Right ventricle myocardium superior (tissue), 1 donor: ENCODE data around the gene IL17REL. TPM values are rescaled to one million over a fixed set of nuclear protein-coding genes. Genes with fewer than 3 reads are reported as not detected.

ENCODE experiments used
- ATAC-seq: fragments of 200-7000 bp; cut with Tn5 transposase; one replicate; pipeline ENCODE4 v1.9.1; 2020; ENCODE audit warnings: mild to moderate bottlenecking; ENCODE audit not compliant: poor library complexity
- DNase-seq: peaks from one replicate; pipeline ENCODE4 v3.0.0-alpha.2; 2020
- intact Hi-C: fragments of 100-400 bp; cut with DNase I; formaldehyde crosslinking; loops from one replicate; pipeline ENCODE4 v1.11.2; 2022
- total RNA-seq: library from RNA; stranded (reverse); fragmentation: NEBNext Ultra II Directional; extraction: Animal tissue kit (Norgen Biotek cat#: 25700); gene quantifications from one replicate; pipeline ENCODE4 v1.2.1, GENCODE V29; 2021
- donor health status: DM: no; HTN: yes; CAD: no; lungs with severe emphysema.

IL17REL gene
- total RNA-seq, 1 donor from 2014 or later = not detected

DNA sequence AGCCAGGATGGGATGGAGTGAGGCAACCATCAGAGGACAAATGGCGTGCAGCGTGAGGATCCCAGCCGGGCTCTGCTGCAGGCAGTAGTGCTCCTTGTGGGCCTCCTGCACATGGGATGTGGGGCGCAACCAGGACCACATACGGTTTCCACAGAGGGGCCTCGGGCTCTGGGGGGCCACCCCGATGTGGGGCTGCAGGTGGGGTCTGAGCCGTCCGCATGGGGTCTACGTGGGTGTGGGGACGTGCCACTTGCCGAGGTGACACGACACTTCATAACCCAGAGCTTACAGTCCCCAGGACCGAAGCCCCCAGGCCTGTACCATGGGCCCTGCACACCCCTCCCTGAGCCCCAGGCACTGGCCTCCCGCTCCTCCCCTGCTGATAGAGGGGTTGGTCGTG lies 34.8 kb upstream of the IL17REL start:
- no peak for ATAC-seq
- DNase-seq = peak; percentile 30
- intact Hi-C loops = no loop called here

- DNase-seq (peak; percentile 36), ATAC-seq (no peak)
- intact Hi-C loops = no loop called here
Measured at GRCh38 chr22:50046481-50047245, 34.1 kb upstream of the IL17REL start.

- DNase-seq (no peak), ATAC-seq (no peak)
- intact Hi-C loops = no loop called here
Measured at GRCh38 chr22:50046019-50046415, 33.5 kb upstream of the IL17REL start.

GRCh38 chr22:50045211-50046018 lies 32.9 kb upstream of the IL17REL start:
- ATAC-seq = no peak
- DNase-seq = no peak
- intact Hi-C loops = no loop called here

DNA sequence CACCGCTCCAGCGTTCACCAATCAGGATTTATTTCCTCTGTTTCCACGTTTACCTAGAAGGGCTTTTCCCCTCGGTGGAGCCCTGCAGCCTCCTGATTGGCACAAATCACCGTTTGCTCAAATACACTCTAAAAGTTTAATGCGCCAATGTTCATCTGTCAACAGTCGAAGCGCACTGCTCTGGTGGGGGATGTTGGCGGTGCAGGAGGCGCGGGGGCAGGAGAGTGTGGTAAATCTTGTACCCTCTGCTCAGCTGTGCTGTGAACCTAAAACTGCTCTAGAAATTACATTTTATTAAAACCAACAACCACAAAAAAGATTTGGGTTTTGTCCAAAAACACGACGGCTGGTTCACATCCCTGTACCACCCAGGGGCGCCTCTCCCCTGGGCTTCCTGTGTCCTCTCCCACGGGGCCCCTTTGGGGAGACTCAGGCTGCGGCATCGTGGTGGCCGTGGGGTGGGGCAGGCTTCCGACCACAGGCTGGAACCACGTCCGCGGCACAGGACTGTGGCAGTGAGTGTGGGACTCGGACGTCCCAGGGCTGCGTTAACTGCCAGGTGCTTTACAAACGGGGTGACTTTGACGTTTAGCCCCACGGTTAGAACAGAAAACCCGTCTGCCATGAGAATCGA lies 32.0 kb upstream of the IL17REL start:
- no peak for DNase-seq
- intact Hi-C loops = no loop called here
- no peak for ATAC-seq

DNA sequence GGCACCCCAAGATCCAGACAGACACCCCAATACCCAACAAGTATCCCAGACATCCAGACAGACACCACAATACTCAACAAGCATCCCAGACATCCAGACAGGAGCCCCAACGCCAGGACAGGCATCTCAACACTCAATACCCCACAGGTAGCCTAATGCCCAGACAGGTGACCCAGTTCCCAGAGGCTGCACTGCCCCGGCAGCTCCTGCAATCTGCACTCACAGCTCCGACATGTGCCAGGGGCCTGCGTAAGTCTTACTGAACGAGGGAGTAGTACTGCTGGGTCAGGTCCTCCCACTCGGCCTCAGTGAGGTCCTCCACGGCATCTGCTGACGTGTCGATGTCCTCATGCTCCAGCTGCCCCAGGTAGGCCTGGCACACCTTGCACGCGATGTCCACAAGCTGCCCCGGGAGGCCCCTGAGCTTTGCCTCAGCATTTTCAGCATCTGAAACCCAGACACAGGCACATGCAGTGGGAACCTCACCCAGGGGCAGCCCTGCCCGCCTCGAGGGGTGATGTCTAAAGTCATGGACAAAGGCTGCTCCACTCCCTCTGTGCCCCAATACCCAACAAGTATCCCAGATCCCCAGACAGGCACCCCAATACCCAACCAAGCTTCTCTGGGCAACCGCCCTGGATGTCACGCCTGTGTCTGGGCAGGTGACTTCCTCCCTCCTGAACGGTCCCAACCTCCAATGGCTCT lies 28.9 kb upstream of the IL17REL start:
- DNase-seq = peak; percentile 29
- intact Hi-C loops = no loop called here
- no peak for ATAC-seq

DNA sequence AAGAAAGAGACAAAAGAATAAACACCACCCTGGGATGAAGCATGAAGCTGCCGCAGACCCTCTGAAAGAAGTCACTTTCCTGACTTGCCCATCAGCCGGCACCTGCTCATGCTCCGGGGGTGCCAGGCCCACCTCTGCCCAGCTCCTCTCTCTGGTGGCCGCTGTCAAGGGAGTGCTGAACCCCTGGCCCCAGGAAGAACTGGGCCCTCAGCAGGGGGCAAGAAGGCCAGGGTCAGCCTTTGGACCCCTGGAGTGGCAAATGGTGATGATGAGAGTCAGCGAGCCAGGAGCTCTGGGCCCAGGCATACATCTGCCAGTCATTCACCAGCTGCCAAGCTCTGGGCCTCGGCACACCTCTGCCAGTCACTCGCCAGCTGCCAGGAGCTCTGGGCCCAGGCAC lies 28.2 kb upstream of the IL17REL start:
- DNase-seq (peak; percentile 26), ATAC-seq (no peak)
- intact Hi-C loops = no loop called here

DNA sequence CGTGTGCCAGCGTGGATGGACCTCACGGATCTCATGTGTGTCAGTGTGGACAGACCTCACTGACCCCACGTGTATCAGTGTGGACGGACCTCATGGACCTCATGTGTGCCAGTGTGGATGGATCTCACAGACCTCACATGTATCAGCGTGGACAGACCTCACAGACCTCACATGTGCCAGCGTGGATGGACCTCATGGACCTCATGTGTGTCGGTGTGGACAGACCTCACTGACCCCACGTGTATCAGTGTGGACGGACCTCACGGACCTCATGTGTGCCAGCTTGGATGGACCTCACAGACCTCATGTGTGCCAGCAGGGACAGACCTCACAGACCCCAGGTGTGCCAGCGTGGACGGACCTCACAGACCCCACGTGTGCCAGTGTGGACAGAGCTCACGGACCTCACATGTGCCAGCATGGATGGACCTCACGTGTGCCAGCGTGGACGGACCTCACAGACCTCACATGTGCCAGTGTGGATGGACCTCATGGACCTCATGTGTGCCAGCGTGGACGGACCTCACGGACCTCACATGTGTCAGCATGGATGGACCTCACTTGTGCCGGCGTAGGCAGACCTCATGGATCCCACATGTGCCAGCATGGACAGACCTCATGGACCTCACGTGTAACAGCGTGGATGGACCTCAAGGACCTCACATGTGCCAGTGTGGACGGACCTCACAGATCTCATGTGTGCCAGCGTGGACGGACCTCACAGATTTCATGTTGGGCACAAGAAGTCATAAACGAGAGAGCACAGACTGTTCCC lies 27.3 kb upstream of the IL17REL start:
- peak; percentile 26 for DNase-seq
- intact Hi-C loops = loop anchor here (10.0 kb wide), 1 partner anchor 265 kb away; no protein-coding TSS in a partner anchor
- ATAC-seq = no peak

- intact Hi-C loops = loop anchor here (10.0 kb wide), 1 partner anchor 261 kb away; no protein-coding TSS in a partner anchor
Measured at GRCh38 chr22:50035976-50036724, 23.6 kb upstream of the IL17REL start.

DNA sequence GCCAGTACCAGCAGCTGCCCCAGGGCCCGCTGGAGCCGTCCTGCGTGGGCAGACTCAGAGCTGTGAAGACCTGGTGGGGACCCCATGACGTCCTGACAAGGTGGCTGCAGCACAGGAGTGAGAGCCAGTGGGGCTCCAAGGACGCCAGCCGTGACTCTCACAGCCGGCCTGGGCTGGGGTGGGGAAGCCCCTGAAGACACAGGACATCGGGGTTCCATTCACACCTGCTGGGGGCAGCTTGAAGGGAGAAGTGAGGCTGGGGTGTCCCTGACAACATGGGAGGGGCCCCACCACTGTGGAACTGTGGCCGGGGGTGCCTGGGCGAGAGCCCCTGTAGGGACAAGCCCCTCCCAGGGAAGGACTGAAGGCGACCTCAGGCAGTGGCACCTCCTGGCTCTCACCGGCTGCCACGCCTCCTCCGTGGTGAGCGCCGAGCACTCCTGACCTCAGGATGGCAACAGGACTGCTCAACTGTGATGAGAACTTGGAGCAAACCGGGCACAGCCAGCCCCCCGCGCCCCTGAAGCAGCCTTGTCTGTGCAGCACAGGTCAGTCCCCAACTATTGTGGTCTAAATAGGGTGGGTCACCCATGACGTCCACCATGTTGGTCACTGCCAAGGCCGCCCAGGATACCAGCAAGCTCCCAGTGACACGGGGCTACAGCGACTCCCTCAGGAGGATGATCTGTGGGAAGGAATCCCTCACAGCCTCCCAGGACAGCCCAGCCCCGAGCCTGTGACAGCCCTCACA lies 22.7 kb upstream of the IL17REL start:
- ATAC-seq (no peak), DNase-seq (peak; percentile 26)
- intact Hi-C loops = loop anchor here (10.0 kb wide), 1 partner anchor 261 kb away; no protein-coding TSS in a partner anchor

More at GRCh38 chr22:50035976-50036724, 23.6 kb upstream of the IL17REL start:
- DNase-seq (peak; percentile 20), ATAC-seq (no peak)

- ATAC-seq (no peak), DNase-seq (peak; percentile 21)
- intact Hi-C loops = loop anchor here (10.0 kb wide), 1 partner anchor 260 kb away; no protein-coding TSS in a partner anchor
Measured at GRCh38 chr22:50034126-50035081, 21.8 kb upstream of the IL17REL start.

DNA sequence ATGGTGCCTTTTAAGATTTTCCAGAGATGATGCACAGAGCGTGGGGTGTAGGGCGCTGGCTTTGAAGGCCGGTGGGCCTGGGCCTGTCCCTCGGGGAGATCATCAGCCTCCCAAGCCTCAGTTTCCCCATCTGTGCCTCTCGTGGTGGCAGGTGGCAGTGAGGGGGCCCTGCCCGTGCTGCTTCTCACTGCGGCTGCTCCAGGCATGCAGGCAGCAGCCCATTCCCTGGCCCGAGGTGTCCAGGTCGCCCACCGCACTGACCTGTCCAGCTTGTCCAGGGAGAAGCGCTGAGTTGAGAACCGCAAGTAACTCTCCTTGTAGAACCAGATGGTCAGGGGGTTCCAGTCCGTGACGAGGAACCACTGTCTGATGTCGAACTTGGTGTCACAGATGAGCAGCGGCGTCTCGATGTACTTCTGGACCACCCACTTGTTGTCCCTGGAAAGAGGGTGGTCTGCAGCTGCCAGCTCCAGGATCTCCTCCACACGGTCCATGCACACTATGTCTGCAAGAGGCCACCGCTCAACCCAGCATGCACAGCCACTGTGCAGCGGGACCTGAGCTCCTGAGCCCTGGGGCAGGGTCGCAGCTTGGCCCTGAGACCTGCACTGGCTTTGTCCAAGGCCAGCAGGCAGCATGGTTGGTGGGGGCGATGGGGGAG lies 20.5 kb upstream of the IL17REL start:
- intact Hi-C loops = loop anchor here (10.0 kb wide), 1 partner anchor 258 kb away; no protein-coding TSS in a partner anchor
- ATAC-seq = no peak
- DNase-seq = peak; percentile 24

DNA sequence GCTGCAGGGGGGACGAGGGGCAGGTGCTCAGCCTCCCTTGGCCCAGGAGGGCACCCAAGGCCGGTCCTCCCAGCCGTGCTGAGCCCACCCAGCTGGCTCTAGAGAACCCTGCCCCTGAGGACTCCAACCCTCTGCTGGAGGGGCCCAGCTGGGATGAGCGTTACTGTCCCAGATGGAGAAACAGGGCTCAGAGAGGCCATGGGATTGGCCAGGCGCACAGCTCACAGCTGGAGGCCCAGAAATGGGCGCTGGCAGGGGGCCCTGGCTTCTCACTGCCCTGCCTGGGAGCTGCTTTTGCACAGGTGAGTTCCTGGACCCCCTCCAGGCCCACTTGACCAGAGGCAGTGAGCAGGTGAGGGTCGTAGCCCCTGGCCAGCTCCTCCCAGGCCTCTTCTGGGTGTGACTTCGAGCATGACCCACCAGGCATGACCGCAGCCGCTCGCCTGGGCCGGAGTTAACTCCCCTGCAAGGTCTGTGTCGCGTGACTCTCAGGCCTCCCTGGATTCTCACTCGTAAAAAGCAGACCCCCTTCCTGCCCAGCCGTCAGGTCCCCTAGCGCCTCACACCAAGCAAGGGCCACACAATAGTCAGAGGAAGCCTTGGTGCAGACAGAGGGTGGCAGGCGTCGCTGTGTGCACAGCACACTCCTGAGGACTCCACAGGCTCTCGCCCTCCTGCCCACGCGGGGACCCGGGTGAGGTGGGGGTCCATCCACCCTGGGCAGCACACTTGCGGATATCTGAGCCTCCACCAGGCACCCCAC lies 19.7 kb upstream of the IL17REL start:
- DNase-seq = peak; percentile 33
- intact Hi-C loops = loop anchor here (10.0 kb wide), 1 partner anchor 257 kb away; no protein-coding TSS in a partner anchor
- no peak for ATAC-seq
